AG09319 (cell line): Measurements from ENCODE around the gene CACNA1B.

Experiments used
- DNase-seq: peaks from one replicate; pipeline ENCODE4 v3.0.0-alpha.2; 2010; ENCODE audit warnings: low read depth; ENCODE audit errors: extremely low read depth
- CTCF ChIP-seq: IDR thresholded peaks from 2 replicates; pipeline ENCODE4 v1.5.1; 2011; ENCODE audit warnings: low read depth, mild to moderate bottlenecking, inconsistent platforms, low read length, moderate library complexity

Gene CACNA1B

GRCh38 chr9:137986268-137987099 is 108.9 kb downstream of the CACNA1B start:
- TF ChIP-seq CTCF: no peak
- no peak for DNase-seq

GRCh38 chr9:137987244-137988030 is 109.9 kb downstream of the CACNA1B start:
- no peak for TF ChIP-seq CTCF
- no peak for DNase-seq

- no peak for TF ChIP-seq CTCF
These were observed 110.5 kb downstream of the CACNA1B start for GRCh38 chr9:137988051-137988450.

GRCh38 chr9:137988701-137989100 is 111.1 kb downstream of the CACNA1B start:
- no peak for DNase-seq
- TF ChIP-seq CTCF: no peak

More at GRCh38 chr9:137988051-137988450, 110.5 kb downstream of the CACNA1B start:
- no peak for DNase-seq

- no peak for DNase-seq
- no peak for TF ChIP-seq CTCF
These were observed 111.6 kb downstream of the CACNA1B start for GRCh38 chr9:137989156-137989555.

GRCh38 chr9:137989999-137990715 is 112.6 kb downstream of the CACNA1B start:
- TF ChIP-seq CTCF: no peak
- no peak for DNase-seq
